ENCODE data around the gene SELENOT. TPM values are rescaled to one million over a fixed set of nuclear protein-coding genes. Genes with fewer than 3 reads are reported as not detected.

SELENOT gene
- total and polyA plus RNA-seq, 8 donors: 62.7 to 163 (median 78.0) TPM

DNA sequence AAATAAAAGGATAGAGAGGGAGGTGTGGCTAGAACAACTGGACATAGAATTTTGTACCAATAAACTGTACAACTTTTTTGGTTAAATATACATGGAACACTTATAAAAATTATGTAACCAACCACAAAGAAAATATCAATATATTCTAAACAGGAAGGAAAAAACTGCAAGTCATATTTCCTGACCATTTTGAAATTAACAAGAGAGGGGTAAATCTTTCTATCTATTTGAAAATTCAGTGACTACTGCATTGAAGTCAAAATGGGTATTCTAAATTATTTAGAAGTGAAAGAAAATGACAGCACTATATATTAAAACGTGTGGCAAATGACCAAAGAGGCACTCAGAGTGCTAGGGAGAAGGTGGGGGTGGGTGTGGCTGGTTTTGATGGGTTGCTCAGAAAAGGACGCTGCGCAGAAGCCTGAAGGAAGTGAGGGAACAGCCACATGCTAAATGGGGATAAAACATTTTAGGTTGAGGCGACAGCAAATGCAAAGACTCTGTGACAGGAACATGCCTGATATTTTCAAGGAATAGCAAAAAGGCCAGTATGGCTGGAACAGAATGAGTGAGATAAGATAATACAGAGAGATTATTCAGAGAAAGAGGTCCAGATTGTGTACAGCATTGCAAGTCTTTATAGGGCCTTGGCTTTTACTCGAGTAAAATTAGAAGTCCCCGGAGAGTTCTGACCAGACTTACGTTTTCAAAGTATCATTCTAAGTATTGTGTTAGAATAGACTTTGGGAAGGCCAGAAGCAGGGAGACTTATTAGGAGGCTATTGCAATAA, 59.5 kb downstream of the SELENOT start:
- TF ChIP-seq, protein P1, sequence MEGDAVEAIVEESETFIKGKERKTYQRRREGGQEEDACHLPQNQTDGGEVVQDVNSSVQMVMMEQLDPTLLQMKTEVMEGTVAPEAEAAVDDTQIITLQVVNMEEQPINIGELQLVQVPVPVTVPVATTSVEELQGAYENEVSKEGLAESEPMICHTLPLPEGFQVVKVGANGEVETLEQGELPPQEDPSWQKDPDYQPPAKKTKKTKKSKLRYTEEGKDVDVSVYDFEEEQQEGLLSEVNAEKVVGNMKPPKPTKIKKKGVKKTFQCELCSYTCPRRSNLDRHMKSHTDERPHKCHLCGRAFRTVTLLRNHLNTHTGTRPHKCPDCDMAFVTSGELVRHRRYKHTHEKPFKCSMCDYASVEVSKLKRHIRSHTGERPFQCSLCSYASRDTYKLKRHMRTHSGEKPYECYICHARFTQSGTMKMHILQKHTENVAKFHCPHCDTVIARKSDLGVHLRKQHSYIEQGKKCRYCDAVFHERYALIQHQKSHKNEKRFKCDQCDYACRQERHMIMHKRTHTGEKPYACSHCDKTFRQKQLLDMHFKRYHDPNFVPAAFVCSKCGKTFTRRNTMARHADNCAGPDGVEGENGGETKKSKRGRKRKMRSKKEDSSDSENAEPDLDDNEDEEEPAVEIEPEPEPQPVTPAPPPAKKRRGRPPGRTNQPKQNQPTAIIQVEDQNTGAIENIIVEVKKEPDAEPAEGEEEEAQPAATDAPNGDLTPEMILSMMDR (IDR thresholded peaks at IDR 0.05): no peak
- Histone ChIP-seq H3K4me3 (no peak overlapping the region), H3K36me3 (no peaks in the 10 kb centered on the region), H3K27ac (no peak overlapping the region), H3K4me1 (peaks cover 0 to 7% of the 10 kb centered on the region in 2 donors), H3K9me3 (no peaks in the 10 kb centered on the region), H3K27me3 (no peaks in the 10 kb centered on the region)
- intact Hi-C loops (cut with DNase I): no loop called here
- DNase-seq (no peak), ATAC-seq (no peak)

DNA sequence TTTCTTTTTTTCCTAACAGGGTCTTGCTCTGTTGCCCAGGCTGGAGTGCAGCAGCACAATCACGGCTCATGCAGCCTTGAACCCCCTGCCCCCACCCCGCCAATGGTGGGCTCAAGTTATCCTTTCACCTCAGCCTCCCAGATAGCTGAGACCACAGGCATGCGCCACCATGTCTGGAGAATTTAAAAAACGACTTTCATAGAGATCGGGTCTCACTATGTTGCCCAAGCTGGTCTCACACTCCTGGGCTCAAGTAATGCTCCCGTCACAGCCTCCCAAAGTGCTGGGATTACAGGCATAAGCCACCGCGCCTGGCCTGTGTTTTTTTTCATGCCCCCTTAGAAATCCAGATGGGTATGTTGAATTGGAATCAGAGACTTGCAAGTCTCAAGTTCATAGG, 60.3 kb downstream of the SELENOT start:
- H3K9me3 ChIP-seq: no peaks in the 10 kb centered on the region
- H3K36me3 ChIP-seq: no peaks in the 10 kb centered on the region
- TF ChIP-seq, protein P1 (IDR thresholded peaks at IDR 0.05): no peak
- H3K27me3 ChIP-seq: no peaks in the 10 kb centered on the region
- peaks cover 0 to 7% of the 10 kb centered on the region in 2 donors for H3K4me1 ChIP-seq
- intact Hi-C loops (cut with DNase I): no loop called here
- H3K27ac ChIP-seq: no peak overlapping the region
- DNase-seq: no peak
- ATAC-seq: no peak
- H3K4me3 ChIP-seq: no peak overlapping the region

DNA sequence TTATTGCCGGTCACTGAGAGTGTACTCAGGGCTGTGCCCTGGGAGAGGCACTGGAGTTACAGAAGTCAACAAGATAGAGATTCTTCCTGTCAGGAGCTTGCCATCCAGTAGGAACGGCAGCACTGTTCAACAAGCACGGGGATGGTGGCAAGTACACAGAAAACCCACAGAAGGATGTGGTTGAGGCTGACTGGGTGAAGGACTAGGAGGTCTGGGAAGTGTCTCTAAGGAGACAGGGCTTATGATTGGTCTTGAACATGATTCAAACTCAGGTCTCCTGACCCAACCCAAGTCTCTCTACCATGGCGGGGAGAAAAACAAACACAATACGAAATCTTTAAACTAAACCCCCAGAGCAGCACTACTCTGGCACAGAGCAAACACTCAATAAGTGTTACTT, 63.0 kb downstream of the SELENOT start:
- no peak overlapping the region for H3K4me3 ChIP-seq
- H3K36me3 ChIP-seq: no peaks in the 10 kb centered on the region
- TF ChIP-seq, protein P1 (IDR thresholded peaks at IDR 0.05): no peak
- intact Hi-C loops (cut with DNase I): no loop called here
- H3K4me1 ChIP-seq: peaks cover 0 to 7% of the 10 kb centered on the region in 2 donors
- no peaks in the 10 kb centered on the region for H3K27me3 ChIP-seq
- DNase-seq (no peak), ATAC-seq (no peak)
- no peaks in the 10 kb centered on the region for H3K9me3 ChIP-seq
- no peak overlapping the region for H3K27ac ChIP-seq

DNA sequence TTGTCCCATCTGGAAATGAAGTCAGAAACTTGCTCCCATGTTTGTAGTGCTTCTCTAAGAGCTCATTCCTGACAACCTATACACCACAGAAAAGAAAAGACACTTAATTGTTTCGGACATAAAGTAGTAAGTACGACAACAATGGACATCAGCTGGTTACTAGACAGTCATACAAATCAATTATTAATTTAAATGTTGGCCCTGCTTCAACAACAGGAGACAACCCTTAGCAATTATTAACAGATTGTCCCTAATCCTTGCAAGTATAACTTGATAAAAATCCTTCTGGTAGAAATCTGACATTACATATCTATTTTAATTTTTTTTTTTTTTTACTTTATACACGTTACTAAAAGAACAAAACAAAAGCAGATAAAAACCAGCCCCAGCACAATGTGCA, 70.8 kb downstream of the SELENOT start:
- H3K36me3 ChIP-seq: no peaks in the 10 kb centered on the region
- intact Hi-C loops (cut with DNase I): no loop called here
- H3K4me3 ChIP-seq: no peak overlapping the region
- H3K27me3 ChIP-seq: no peaks in the 10 kb centered on the region
- TF ChIP-seq, protein P1 (IDR thresholded peaks at IDR 0.05): no peak
- peaks cover 0 to 24% of the 10 kb centered on the region in 2 donors for H3K9me3 ChIP-seq
- H3K4me1 ChIP-seq: no peaks in the 10 kb centered on the region
- DNase-seq: no peak
- ATAC-seq: no peak
- H3K27ac ChIP-seq: no peak overlapping the region

DNA sequence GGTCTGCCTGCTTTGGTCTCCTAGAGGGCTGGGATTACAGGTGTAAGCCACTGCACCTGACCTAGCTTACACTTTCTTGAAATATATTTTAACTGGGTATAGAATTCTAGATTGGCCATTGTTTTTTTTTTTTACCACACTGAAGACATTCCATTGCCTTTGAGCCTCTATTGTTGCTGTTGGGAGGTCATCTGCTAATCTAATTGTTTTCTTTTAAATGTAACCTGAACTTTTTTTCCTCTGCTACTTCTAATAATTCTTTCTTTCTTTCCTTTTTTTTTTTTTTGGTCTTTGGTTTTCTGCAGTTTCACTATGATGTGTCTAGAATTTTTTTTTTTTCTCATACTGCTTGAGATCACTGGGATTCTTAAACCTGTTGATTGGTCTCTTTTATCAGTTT, 72.5 kb downstream of the SELENOT start:
- H3K4me3 ChIP-seq: no peak overlapping the region
- DNase-seq: no peak
- H3K27ac ChIP-seq: no peak overlapping the region
- no peaks in the 10 kb centered on the region for H3K4me1 ChIP-seq
- H3K9me3 ChIP-seq: peaks cover 0 to 24% of the 10 kb centered on the region in 2 donors
- H3K27me3 ChIP-seq: no peaks in the 10 kb centered on the region
- H3K36me3 ChIP-seq: no peaks in the 10 kb centered on the region
- no peak for ATAC-seq
- intact Hi-C loops (cut with DNase I): no loop called here
- TF ChIP-seq, protein P1 (IDR thresholded peaks at IDR 0.05): no peak

Other genes with a start within 250 kb of the SELENOT start
- 10 to 100 TPM; 25.9 to 46.6 TPM for gene TSC22D2, start 195.0 kb upstream of the SELENOT start, total RNA-seq
- gene TSC22D2, start 195.0 kb upstream of the SELENOT start, polyA plus RNA-seq (ENCODE audit: insufficient read length in 6 of 6): 10 to 100 TPM; 71.7 to 92.9 (median 87.8) TPM
- gene SERP1, start 56.8 kb upstream of the SELENOT start, total RNA-seq: 100 to 1,000 TPM; 138 to 155 TPM
- gene SERP1, start 56.8 kb upstream of the SELENOT start, polyA plus RNA-seq (ENCODE audit: insufficient read length in 6 of 6): 100 to 1,000 TPM; 137 to 170 (median 150) TPM
- gene EIF2A, start 56.5 kb upstream of the SELENOT start, total RNA-seq: 10 to 100 TPM; 63.2 to 84.8 TPM
- 100 to 1,000 TPM; 164 to 200 (median 187) TPM for gene EIF2A, start 56.5 kb upstream of the SELENOT start, polyA plus RNA-seq (ENCODE audit: insufficient read length in 6 of 6)
- gene ERICH6, start 100.6 kb downstream of the SELENOT start, total RNA-seq: not detected
- gene ERICH6, start 100.6 kb downstream of the SELENOT start, polyA plus RNA-seq (ENCODE audit: insufficient read length in 6 of 6): 1 to 10 TPM in 3 of 6 donors, under 1 TPM in 3; 0.34 to 1.7 (median 0.88) TPM
- gene SIAH2, start 159.8 kb downstream of the SELENOT start, total RNA-seq: 10 to 100 TPM; 20.2 to 21.7 TPM
- 10 to 100 TPM; 19.1 to 22.9 (median 21.8) TPM for gene SIAH2, start 159.8 kb downstream of the SELENOT start, polyA plus RNA-seq (ENCODE audit: insufficient read length in 6 of 6)

All from left lung (tissue), 10 donors.